GM23338 (cell line): ENCODE results near the gene NUB1.

Experiments
- CREB1 ChIP-seq: fragments of 250-450 bp; sonication (Bioruptor Pico); IDR thresholded peaks from 2 replicates; pipeline ENCODE4 v1.5.0; 2020; ENCODE audit warnings: low read depth, mild to moderate bottlenecking, moderate library complexity
- CTCF ChIP-seq, 2 experiments: fragments of 200-600 bp in 1 of 2; sonication (generic) in 1 of 2; conservative IDR thresholded peaks; 2 replicates each; pipeline versions ENCODE4 v1.5.1 to v1.6.1; 2016 to 2017; ENCODE audit warnings: antibody characterized with exemption in 2 of 2, low read depth in 2 of 2, mild to moderate bottlenecking in 2 of 2, moderate library complexity in 1 of 2
- ETS1 ChIP-seq: IDR thresholded peaks from 2 replicates; pipeline ENCODE4 v1.6.1; 2016; ENCODE audit warnings: antibody characterized with exemption
- EZH2 ChIP-seq: fragments of 200-600 bp; sonication (generic); IDR thresholded peaks from one replicate; pipeline ENCODE4 v1.8.0; 2017; ENCODE audit warnings: antibody characterized with exemption, mild to moderate bottlenecking, low read depth; ENCODE audit not compliant: unreplicated experiment
- EZH2phosphoT487 ChIP-seq: fragments of 200-600 bp; sonication (generic); IDR thresholded peaks from one replicate; pipeline ENCODE4 v1.8.1; 2018; ENCODE audit warnings: antibody characterized with exemption; ENCODE audit not compliant: unreplicated experiment
- JUNB ChIP-seq: IDR thresholded peaks from one replicate; pipeline ENCODE4 v1.6.1; 2016; ENCODE audit warnings: antibody characterized with exemption; ENCODE audit not compliant: unreplicated experiment
- NANOG ChIP-seq: IDR thresholded peaks from 2 replicates; pipeline ENCODE4 v1.6.1; 2016; ENCODE audit warnings: antibody characterized with exemption, borderline replicate concordance
- POLR2AphosphoS5 ChIP-seq: IDR thresholded peaks from 2 replicates; pipeline ENCODE4 v1.6.1; 2016; ENCODE audit warnings: antibody characterized with exemption, low read depth
- REST ChIP-seq: IDR thresholded peaks from one replicate; pipeline ENCODE4 v1.6.1; 2018; ENCODE audit warnings: antibody characterized with exemption; ENCODE audit not compliant: unreplicated experiment
- STAT1 ChIP-seq: IDR thresholded peaks from one replicate; pipeline ENCODE4 v1.6.1; 2016; ENCODE audit warnings: antibody characterized with exemption; ENCODE audit not compliant: unreplicated experiment
- ZNF114 ChIP-seq: fragments of 250-450 bp; sonication (Bioruptor Pico); IDR thresholded peaks from 2 replicates; pipeline ENCODE4 v1.5.0; 2020; ENCODE audit warnings: mild to moderate bottlenecking, moderate library complexity
- ZNF331 ChIP-seq: fragments of 250-450 bp; sonication (Bioruptor Pico); IDR thresholded peaks from 2 replicates; pipeline ENCODE4 v1.5.0; 2020; ENCODE audit warnings: low read depth, mild to moderate bottlenecking, moderate library complexity
- ZNF462 ChIP-seq: fragments of 250-450 bp; sonication (Bioruptor Pico); IDR thresholded peaks from 2 replicates; pipeline ENCODE4 v1.5.0; 2020; ENCODE audit warnings: mild to moderate bottlenecking, moderate library complexity

GRCh38 chr7:151405056-151405455, 63.4 kb downstream of the NUB1 start:
- TF ChIP-seq CTCF (conservative IDR thresholded peaks at IDR 0.05; ENCODE audit: low read depth in 2 of 2) (no peak), POLR2AphosphoS5 (no peak), CREB1 (no peak), REST (no peak), EZH2 (no peak), JUNB (no peak), ETS1 (no peak), ZNF114 (CRISPR knock-in tag) (no peak), STAT1 (no peak), EZH2phosphoT487 (no peak), ZNF462 (no peak), ZNF331 (no peak), NANOG (no peak)
